HepG2 (cell line): ENCODE data around the gene NOTCH2. TPM values are rescaled to one million over a fixed set of nuclear protein-coding genes. Genes with fewer than 3 reads are reported as not detected.

ENCODE experiments used
- ATAC-seq: fragments of 200-7000 bp; cut with Tn5 transposase; 3 replicates; pipeline ENCODE4 v1.9.1; 2020; ENCODE audit warnings: mild to moderate bottlenecking, moderate library complexity
- BruUV-seq: library from RNA; stranded (reverse); fragments of 400-500 nt; replicated peaks from 2 replicates; lab custom pipeline; 2021; lab: Mats Ljungman, UMichigan
- CTCF ChIA-PET: fragments of 300-600 bp; formaldehyde crosslinking; extraction: SDS; loops from one replicate; lab custom pipeline; 2021; ENCODE audit warnings: low total read pairs, inconsistent platforms, low intra/inter-chr PET ratio; lab: Yijun Ruan, JAX
- POLR2A ChIA-PET: fragments of 350-600 bp; sonication (Branson Sonifier 250); formaldehyde crosslinking; loops from one replicate; lab custom pipeline; 2020; ENCODE audit warnings: antibody characterized with exemption, inconsistent platforms; lab: Yijun Ruan, JAX
- DNase-seq: peaks from one replicate; pipeline ENCODE4 v3.0.0-alpha.2; 2015; ENCODE audit warnings: low spot score
- FAIRE-seq: peaks from 3 replicates; lab custom pipeline; 2011; peaks lifted over from hg19 to GRCh38; lab: Jason Lieb, UNC
- H2AFZ ChIP-seq: one replicate; pipeline ENCODE4 v1.6.1; 2011; ENCODE audit warnings: low read length, inconsistent platforms
- H3K27ac ChIP-seq: fragments of 300-600 bp; 3 replicates; pipeline ENCODE4 v1.8.0; 2011; ENCODE audit warnings: mixed run types, mild to moderate bottlenecking, mixed read lengths, low read length, inconsistent platforms; ENCODE audit not compliant: insufficient read depth; ENCODE audit errors: extremely low read length
- H3K27me3 ChIP-seq, 2 experiments: fragments of 200-600 bp in 1 of 2; 2 replicates in 1 of 2; 3 replicates in 1 of 2; pipeline versions ENCODE4 v1.6.0 to v1.8.0; 2011; ENCODE audit warnings: low read length in 2 of 2, mild to moderate bottlenecking in 2 of 2, moderate library complexity in 2 of 2, inconsistent platforms in 1 of 2; ENCODE audit not compliant: insufficient read depth in 2 of 2, control insufficient read depth in 1 of 2
- H3K36me3 ChIP-seq, 2 experiments: fragments of 200-600 bp in 1 of 2; replicated peaks in 1 of 2; 2 replicates in 1 of 2; 3 replicates in 1 of 2; pipeline versions ENCODE4 v1.5.1 to v1.8.0; 2011; ENCODE audit warnings: low read length in 2 of 2, inconsistent platforms in 1 of 2; ENCODE audit not compliant: insufficient read depth in 2 of 2, control insufficient read depth in 1 of 2
- H3K4me1 ChIP-seq: 2 replicates; pipeline ENCODE4 v1.5.1; 2012; ENCODE audit warnings: low read length, inconsistent platforms; ENCODE audit not compliant: insufficient read depth
- H3K4me2 ChIP-seq: 2 replicates; pipeline ENCODE4 v1.6.0; 2011; ENCODE audit warnings: low read depth, low read length, inconsistent platforms
- H3K4me3 ChIP-seq, 3 experiments: fragments of 200-600 bp in 1 of 3; sonication (generic), shearing (Covaris generic) in 1 of 3; replicated peaks in 1 of 3; 2 replicates each; pipeline ENCODE4 v1.5.1; 2011 to 2016; ENCODE audit warnings: low read length in 3 of 3, inconsistent platforms in 2 of 3, low read depth in 2 of 3, mild to moderate bottlenecking in 2 of 3, control low read depth in 1 of 3, mixed read lengths in 1 of 3; ENCODE audit not compliant: insufficient read depth in 1 of 3
- H3K79me2 ChIP-seq: one replicate; pipeline ENCODE4 v1.6.1; 2011; ENCODE audit warnings: low read length, inconsistent platforms; ENCODE audit not compliant: insufficient read depth
- H3K9ac ChIP-seq: 2 replicates; pipeline ENCODE4 v1.6.0; 2011; ENCODE audit warnings: mild to moderate bottlenecking, low read depth, low read length, inconsistent platforms; ENCODE audit not compliant: insufficient read depth
- H3K9me3 ChIP-seq: 2 replicates; pipeline ENCODE4 v1.5.1; 2012; ENCODE audit warnings: mild to moderate bottlenecking, low read length
- H4K20me1 ChIP-seq: 2 replicates; pipeline ENCODE4 v1.6.0; 2011; ENCODE audit warnings: inconsistent platforms, mild to moderate bottlenecking, low read length, moderate library complexity; ENCODE audit not compliant: insufficient read depth
- CAMTA2 ChIP-seq: sonication (generic); formaldehyde crosslinking; IDR thresholded peaks from 2 replicates; pipeline ENCODE4 v1.4.0; 2020; ENCODE audit warnings: mild to moderate bottlenecking, missing genetic modification reagents, borderline replicate concordance
- CENPX ChIP-seq: sonication (generic); formaldehyde crosslinking; IDR thresholded peaks from 2 replicates; pipeline ENCODE4 v1.9.0; 2021; ENCODE audit warnings: mild to moderate bottlenecking, missing genetic modification reagents, moderate library complexity
- CSRNP2 ChIP-seq: sonication (generic); formaldehyde crosslinking; conservative IDR thresholded peaks from 2 replicates; pipeline ENCODE4 v1.8.0; 2022; ENCODE audit warnings: low read depth, missing genetic modification reagents
- HIVEP1 ChIP-seq: sonication (generic); formaldehyde crosslinking; IDR thresholded peaks from 2 replicates; pipeline ENCODE4 v1.4.0; 2020; ENCODE audit warnings: mild to moderate bottlenecking, missing genetic modification reagents
- SP2 ChIP-seq: sonication (generic); formaldehyde crosslinking; IDR thresholded peaks from 2 replicates; pipeline ENCODE4 v1.5.1; 2020; ENCODE audit warnings: mild to moderate bottlenecking, missing genetic modification reagents
- TAF1 ChIP-seq: sonication (generic); formaldehyde crosslinking; IDR thresholded peaks from 2 replicates; pipeline ENCODE4 v1.4.0; 2020; ENCODE audit warnings: missing genetic modification reagents
- ZBTB14 ChIP-seq: sonication (generic); formaldehyde crosslinking; IDR thresholded peaks from 2 replicates; pipeline ENCODE4 v1.4.0; 2020; ENCODE audit warnings: missing genetic modification reagents
- ZFP62 ChIP-seq: sonication (generic); formaldehyde crosslinking; IDR thresholded peaks from 2 replicates; pipeline ENCODE4 v1.4.0; 2020; ENCODE audit warnings: missing genetic modification reagents
- in situ Hi-C: cut with HindIII; loops from 2 replicates; pipeline ENCODE4 v1.10.0; 2017; ENCODE audit warnings: low pct_unique_long_range_greater_than_20kb; ENCODE audit not compliant: extremely low pct_ligation_motif_present
- intact Hi-C: fragments of 100-400 bp; cut with micrococcal nuclease; formaldehyde crosslinking; loops from one replicate; pipeline ENCODE4 v1.10.0; 2022; ENCODE audit not compliant: unreplicated experiment
- polyA plus RNA-seq, 8 experiments: library from polyadenylated mRNA; depleted of rRNA in 3 of 8; stranded (reverse) in 7 of 8; unstranded in 1 of 8; fragments of >200 nt; fragmentation: Illumina TruSeq in 4 of 8; extraction: Trizol in 4 of 8; gene quantifications; 2 replicates each; pipeline versions ENCODE4 v1.2.1 to v1.2.3, GENCODE V29; 2011 to 2016; ENCODE audit warnings: low read depth in 4 of 8, missing spikeins in 1 of 8, mixed read lengths in 1 of 8; ENCODE audit not compliant: insufficient read depth in 1 of 8
- total RNA-seq, 5 experiments: library from RNA; depleted of rRNA; stranded (reverse); fragments of >200 nt; fragmentation: Illumina TruSeq; extraction: Trizol; gene quantifications; 2 replicates each; pipeline ENCODE4 v1.2.3, GENCODE V29; 2016; ENCODE audit warnings: low read depth in 1 of 5
- TF ChIP-seq, protein P1 (sequence below): sonication (generic); formaldehyde crosslinking; IDR thresholded peaks from 2 replicates; pipeline ENCODE4 v1.5.0; 2020; ENCODE audit warnings: missing genetic modification reagents

Gene NOTCH2
- total and polyA plus RNA-seq, 2 of the 13 experiments (the other 11 are each of a cell fraction or from before 2014, with no cell fraction given), result 4.0 to 11.4 TPM

DNA sequence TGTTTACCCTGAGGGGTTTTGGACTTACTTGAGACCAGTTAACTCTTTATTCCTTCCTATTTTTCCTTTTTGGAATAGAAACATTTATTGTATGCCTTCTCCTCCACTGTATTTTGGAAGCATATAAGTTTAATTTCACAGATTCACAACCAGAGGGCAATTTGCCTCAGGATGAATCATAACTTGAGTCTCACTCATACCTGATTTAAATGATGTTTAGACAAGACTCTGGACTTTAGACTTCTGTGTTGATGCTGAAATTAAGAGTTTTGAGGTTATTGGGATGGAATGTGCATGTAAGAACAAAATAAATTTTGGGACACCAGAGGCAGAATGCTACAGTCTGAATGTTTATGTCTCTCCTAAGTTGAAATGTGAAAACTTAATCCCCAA, 166.0 kb downstream of the NOTCH2 start:
- FAIRE-seq, result no peak
- CTCF ChIA-PET, result no interaction called here
- H3K36me3 ChIP-seq, result no peaks in the 10 kb centered on the region

More for the DNA sequence above, 166.0 kb downstream of the NOTCH2 start:
- intact Hi-C loops (no loop called here), in situ Hi-C loops (no loop called here)
- Histone ChIP-seq H3K4me2 (no peak overlapping the region), H2AFZ (no peak overlapping the region), H3K9me3 (no peaks in the 10 kb centered on the region), H3K9ac (no peak overlapping the region), H3K4me1 (peaks cover 24% of the 10 kb centered on the region), H3K27ac (no peak overlapping the region), H4K20me1 (no peaks in the 10 kb centered on the region), H3K79me2 (no peaks in the 10 kb centered on the region), H3K4me3 (no peak overlapping the region), H3K27me3 (no peaks in the 10 kb centered on the region; a peak in 1 of 5 replicates)
- POLR2A ChIA-PET, result no interaction called here
- no peak for DNase-seq
- ATAC-seq, result no peak
- TF ChIP-seq, protein P1, sequence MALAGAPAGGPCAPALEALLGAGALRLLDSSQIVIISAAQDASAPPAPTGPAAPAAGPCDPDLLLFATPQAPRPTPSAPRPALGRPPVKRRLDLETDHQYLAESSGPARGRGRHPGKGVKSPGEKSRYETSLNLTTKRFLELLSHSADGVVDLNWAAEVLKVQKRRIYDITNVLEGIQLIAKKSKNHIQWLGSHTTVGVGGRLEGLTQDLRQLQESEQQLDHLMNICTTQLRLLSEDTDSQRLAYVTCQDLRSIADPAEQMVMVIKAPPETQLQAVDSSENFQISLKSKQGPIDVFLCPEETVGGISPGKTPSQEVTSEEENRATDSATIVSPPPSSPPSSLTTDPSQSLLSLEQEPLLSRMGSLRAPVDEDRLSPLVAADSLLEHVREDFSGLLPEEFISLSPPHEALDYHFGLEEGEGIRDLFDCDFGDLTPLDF (CRISPR knock-in tag), result no peak
- TF ChIP-seq CSRNP2 (CRISPR knock-in tag), result no peak
- TF ChIP-seq ZBTB14 (CRISPR knock-in tag), result no peak
- TF ChIP-seq SP2 (CRISPR knock-in tag), result no peak
- no peak for TF ChIP-seq CENPX (CRISPR knock-in tag)
- TF ChIP-seq CAMTA2 (CRISPR knock-in tag), result no peak
- no peak for TF ChIP-seq TAF1
- TF ChIP-seq ZFP62 (CRISPR knock-in tag), result no peak
- no peak for TF ChIP-seq HIVEP1
- BruUV-seq, result no TSS peak
